Small intestine (tissue), 7 donors: ENCODE measurements around the gene HCRT. TPM values are rescaled to one million over a fixed set of nuclear protein-coding genes. Genes with fewer than 3 reads are reported as not detected.

Experiments
- DNase-seq, 2 donors: peaks; one replicate each; pipeline versions ENCODE4 v3.0.0 to v3.0.0-alpha.2; 2013
- FAIRE-seq: peaks from 2 replicates; lab custom pipeline; 2012; peaks lifted over from hg19 to GRCh38; lab: Jason Lieb, UNC
- H3K27ac ChIP-seq, 3 donors: one replicate each; pipeline ENCODE4 v1.5.1; 2013; ENCODE audit warnings: low read length in 2 of 3, mild to moderate bottlenecking in 2 of 3, control low read depth in 1 of 3, inconsistent platforms in 1 of 3, low read depth in 1 of 3, moderate library complexity in 1 of 3
- H3K27me3 ChIP-seq, 3 donors: one replicate each; pipeline ENCODE4 v1.6.1; 2013; ENCODE audit warnings: low read length in 3 of 3, inconsistent platforms in 1 of 3; ENCODE audit not compliant: control insufficient read depth in 3 of 3, insufficient read depth in 3 of 3
- H3K36me3 ChIP-seq, 3 donors: one replicate each; pipeline ENCODE4 v1.6.1; 2013; ENCODE audit warnings: low read length in 3 of 3, inconsistent platforms in 1 of 3, low read depth in 1 of 3, mild to moderate bottlenecking in 1 of 3, moderate library complexity in 1 of 3; ENCODE audit not compliant: control insufficient read depth in 3 of 3, insufficient read depth in 2 of 3
- H3K4me1 ChIP-seq, 3 donors: one replicate each; pipeline ENCODE4 v1.6.1; 2013; ENCODE audit warnings: low read length in 2 of 3, inconsistent platforms in 1 of 3, low read depth in 1 of 3, mild to moderate bottlenecking in 1 of 3, moderate library complexity in 1 of 3; ENCODE audit not compliant: control insufficient read depth in 3 of 3, insufficient read depth in 2 of 3
- H3K4me3 ChIP-seq, 3 donors: one replicate each; pipeline ENCODE4 v1.5.1; 2013; ENCODE audit warnings: low read length in 3 of 3, control low read depth in 1 of 3, inconsistent platforms in 1 of 3, low read depth in 1 of 3, mild to moderate bottlenecking in 1 of 3, moderate library complexity in 1 of 3
- H3K9me3 ChIP-seq, 2 donors: one replicate each; pipeline ENCODE4 v1.6.1; 2013; ENCODE audit warnings: low read depth in 1 of 2, low read length in 1 of 2; ENCODE audit not compliant: control insufficient read depth in 2 of 2, insufficient read depth in 1 of 2
- WGBS, 3 donors: extraction: QIAGEN DNeasy Blood & Tissue Kit; methylation state at CpG; one replicate each; pipeline ENCODE4 v1.1.7; 2013; 5-methylcytosine and 5-hydroxymethylcytosine counted together
- polyA plus RNA-seq, 4 donors: library from polyadenylated mRNA; stranded (reverse) in 3 of 4; unstranded in 1 of 4; fragments of 200-250 nt in 3 of 4; fragments of 120-200 nt in 1 of 4; gene quantifications; one replicate each; pipeline versions ENCODE4 v1.2.1 to v1.2.3, GENCODE V29; 2013
- donor health status: healthy with polysubstance abuse.
- donor health status: control.
- donor health status: control.
- donor health status: Bipolar disorder and iron deficiency.
- donor health status: healthy.

Gene HCRT
- polyA plus RNA-seq, 4 donors = not detected

GRCh38 chr17:42180922-42181850 is 4.1 kb downstream of the HCRT start, which contains the start of gene KCNH4:
TSS of gene KCNH4 (minus strand) at chr17:42181142. CDS start at chr17:42180945, 197 bp downstream.
- Histone ChIP-seq H3K9me3 (no peaks in the 10 kb centered on the region), H3K27ac (no peak within 1 kb of the TSS), H3K36me3 (no peaks in the 10 kb centered on the region), H3K27me3 (peaks cover 0 to 37% (median 0%) of the 10 kb centered on the region in 3 donors), H3K4me3 (peak within 1 kb of the TSS in 2 of 3 donors; percentile 22 to 46), H3K4me1 (peaks cover 0 to 43% (median 11%) of the 10 kb centered on the region in 3 donors)
- DNase-seq (peak; percentile 69 to 80), FAIRE-seq (no peak)
- WGBS, 3 donors = 4 to 6% (median 4%) methylated on average over 49 to 60 of the region's 60 CpGs

DNA sequence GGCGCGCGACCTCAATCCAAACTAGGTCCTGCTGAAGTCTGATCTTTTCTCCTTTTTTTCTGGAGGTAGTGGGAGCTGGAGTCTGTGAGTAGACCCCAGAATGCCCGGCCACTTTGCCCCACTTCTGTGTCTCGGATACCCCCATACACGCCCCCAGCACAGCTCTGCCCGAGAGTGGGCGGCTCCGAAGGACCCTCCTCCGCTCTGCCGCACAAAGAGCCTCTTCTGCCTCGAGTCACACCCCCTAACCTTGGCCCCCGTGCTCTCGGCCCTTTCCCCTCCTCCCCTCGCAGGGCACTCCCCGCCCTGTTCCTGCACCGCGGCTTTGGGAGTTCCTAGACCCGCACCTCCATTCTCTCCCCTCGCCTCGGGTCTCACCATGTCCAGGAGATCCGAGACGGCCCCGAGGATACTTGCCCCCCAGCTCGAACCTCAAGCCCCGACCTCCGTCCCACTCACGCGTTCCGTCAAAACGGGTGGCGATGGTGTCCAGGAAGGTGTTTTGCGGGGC is 4.8 kb downstream of the HCRT start:
- no peak for FAIRE-seq
- Histone ChIP-seq H3K36me3 (no peaks in the 10 kb centered on the region), H3K4me3 (peak overlapping the region in 1 of 3 donors; percentile 46), H3K9me3 (no peaks in the 10 kb centered on the region), H3K27me3 (peaks cover 0 to 37% (median 0%) of the 10 kb centered on the region in 3 donors), H3K27ac (no peak overlapping the region), H3K4me1 (peaks cover 0 to 42% (median 11%) of the 10 kb centered on the region in 3 donors)
- DNase-seq = no peak
- WGBS, 3 donors = 1 to 3% (median 3%) methylated on average over 28 to 33 of the region's 33 CpGs

- 9 to 21% (median 12%) methylated on average over 19 to 20 of the region's 20 CpGs for WGBS, 3 donors
- FAIRE-seq = no peak
Measured at GRCh38 chr17:42179911-42180410, 5.3 kb downstream of the HCRT start.

GRCh38 chr17:42179335-42179734 is 5.9 kb downstream of the HCRT start:
- H3K9me3 ChIP-seq = no peaks in the 10 kb centered on the region
- no peaks in the 10 kb centered on the region for H3K36me3 ChIP-seq
- peaks cover 0 to 41% (median 0%) of the 10 kb centered on the region in 3 donors for H3K27me3 ChIP-seq
- no peak for FAIRE-seq
- WGBS, 3 donors = 0 to 29% (median 5%) methylated on average over 1 of the region's 1 CpG
- no peak overlapping the region for H3K4me3 ChIP-seq
- DNase-seq = no peak
- peaks cover 0 to 31% (median 5%) of the 10 kb centered on the region in 3 donors for H3K4me1 ChIP-seq
- no peak overlapping the region for H3K27ac ChIP-seq

More at GRCh38 chr17:42179911-42180410, 5.3 kb downstream of the HCRT start:
- Histone ChIP-seq H3K9me3 (no peaks in the 10 kb centered on the region), H3K27ac (no peak overlapping the region), H3K4me3 (no peak overlapping the region), H3K36me3 (no peaks in the 10 kb centered on the region), H3K4me1 (peaks cover 0 to 37% (median 10%) of the 10 kb centered on the region in 3 donors), H3K27me3 (peaks cover 0 to 37% (median 0%) of the 10 kb centered on the region in 3 donors)
- peak; percentile 27 to 75 for DNase-seq

- DNase-seq (no peak), FAIRE-seq (no peak)
- peaks cover 0 to 44% (median 0%) of the 10 kb centered on the region in 3 donors for H3K27me3 ChIP-seq
- H3K9me3 ChIP-seq = no peaks in the 10 kb centered on the region
- H3K4me3 ChIP-seq = no peak overlapping the region
- 33 to 39% (median 39%) methylated on average over 14 of the region's 14 CpGs for WGBS, 3 donors
- no peak overlapping the region for H3K27ac ChIP-seq
- H3K36me3 ChIP-seq = no peaks in the 10 kb centered on the region
- peaks cover 0 to 28% (median 4%) of the 10 kb centered on the region in 3 donors for H3K4me1 ChIP-seq
Measured at GRCh38 chr17:42178817-42179216, 6.4 kb downstream of the HCRT start.

DNA sequence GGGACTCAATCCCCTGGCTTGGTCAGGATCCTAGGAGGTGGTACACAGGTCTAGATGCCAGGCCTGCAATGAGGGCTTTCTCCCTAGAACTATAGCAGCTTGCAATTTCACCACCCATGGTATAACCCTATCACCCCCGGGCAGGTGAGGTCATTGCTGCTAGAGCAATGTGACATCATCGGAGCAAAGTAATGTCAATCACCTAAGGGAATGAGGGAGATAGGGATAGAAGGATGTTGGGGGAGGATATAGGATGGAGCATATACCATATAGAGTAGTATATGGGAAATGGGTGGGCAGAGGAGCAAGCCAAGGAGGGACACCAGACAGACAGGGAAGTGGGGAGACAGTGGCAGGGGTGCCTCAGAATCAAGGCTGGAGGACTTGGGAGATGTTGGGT is 7.6 kb downstream of the HCRT start:
- Histone ChIP-seq H3K36me3 (no peaks in the 10 kb centered on the region), H3K27me3 (peaks cover 0 to 47% (median 0%) of the 10 kb centered on the region in 3 donors), H3K27ac (no peak overlapping the region), H3K4me1 (peaks cover 0 to 17% (median 0%) of the 10 kb centered on the region in 3 donors), H3K4me3 (no peak overlapping the region), H3K9me3 (no peaks in the 10 kb centered on the region)
- WGBS, 3 donors = 75 to 88% (median 75%) methylated on average over 2 of the region's 2 CpGs
- DNase-seq = no peak
- FAIRE-seq = no peak

DNA sequence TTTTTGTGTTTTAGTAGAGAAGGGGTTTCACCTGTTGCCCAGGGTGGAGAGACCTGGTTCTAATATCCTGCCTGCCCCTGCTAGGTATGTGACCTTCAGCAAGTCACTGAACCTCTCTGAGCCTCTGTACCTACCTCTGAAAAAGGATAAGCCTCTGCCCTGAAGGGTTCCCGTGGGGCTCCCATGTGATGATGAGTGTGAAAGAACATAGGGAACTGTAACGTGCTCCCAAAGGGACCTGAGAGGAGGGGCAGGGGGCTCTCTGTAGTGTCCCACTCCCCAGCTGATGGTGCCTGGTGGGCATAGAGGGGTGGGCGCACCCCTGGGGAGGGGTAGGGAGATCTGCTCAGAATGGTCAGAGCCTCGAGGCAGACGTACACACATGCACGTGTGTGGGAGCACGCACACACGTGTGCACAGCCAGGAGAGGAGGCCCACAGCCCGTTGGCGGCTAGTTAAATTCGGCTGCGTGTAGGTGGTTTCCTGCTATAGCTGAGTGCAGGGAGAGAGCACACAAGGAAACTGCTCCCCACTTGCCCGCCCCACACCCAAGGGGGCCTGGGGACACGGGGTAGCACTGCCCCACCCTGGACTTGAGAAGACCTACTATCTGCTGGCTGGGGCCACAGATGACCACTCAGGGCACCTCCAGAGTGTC is 11.0 kb downstream of the HCRT start:
- Histone ChIP-seq H3K36me3 (peaks cover 0 to 2% (median 0%) of the 10 kb centered on the region in 3 donors), H3K27ac (no peak overlapping the region), H3K4me3 (no peak overlapping the region), H3K9me3 (no peaks in the 10 kb centered on the region), H3K27me3 (peaks cover 0 to 33% (median 0%) of the 10 kb centered on the region in 3 donors), H3K4me1 (no peaks in the 10 kb centered on the region)
- no peak for DNase-seq
- no peak for FAIRE-seq
- 62 to 73% (median 68%) methylated on average over 12 to 14 of the region's 14 CpGs for WGBS, 3 donors

DNA sequence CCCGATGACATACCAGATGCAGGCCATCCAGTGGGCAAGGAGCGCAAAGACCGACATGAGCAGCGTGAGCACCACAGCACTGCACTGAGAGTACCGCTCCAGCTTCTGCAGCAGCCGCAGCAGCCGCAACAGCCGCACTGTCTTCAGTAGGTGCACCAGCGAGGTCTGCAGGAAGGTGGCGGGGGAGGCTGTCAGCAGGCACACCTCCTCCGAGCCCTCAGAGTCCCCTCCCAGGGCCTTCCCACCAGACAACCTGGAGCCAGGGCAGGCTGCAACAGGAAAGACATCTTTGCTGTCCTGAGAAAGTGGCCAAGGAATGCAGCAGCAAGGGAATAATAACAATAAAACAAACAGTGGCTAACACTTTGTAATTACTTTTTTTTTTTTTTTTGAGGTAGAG is 13.4 kb downstream of the HCRT start:
- H3K9me3 ChIP-seq = no peaks in the 10 kb centered on the region
- FAIRE-seq (no peak), DNase-seq (no peak)
- WGBS, 3 donors = 53 to 73% (median 62%) methylated on average over 11 of the region's 11 CpGs
- H3K27me3 ChIP-seq = peaks cover 0 to 27% (median 0%) of the 10 kb centered on the region in 3 donors
- peaks cover 0 to 2% (median 0%) of the 10 kb centered on the region in 3 donors for H3K36me3 ChIP-seq
- no peak overlapping the region for H3K4me3 ChIP-seq
- H3K27ac ChIP-seq = no peak overlapping the region
- H3K4me1 ChIP-seq = no peaks in the 10 kb centered on the region
